HepG2 (cell line): ENCODE measurements around the gene MMP28. TPM values are rescaled to one million over a fixed set of nuclear protein-coding genes. Genes with fewer than 3 reads are reported as not detected.

Source experiments
- ATAC-seq: fragments of 200-7000 bp; cut with Tn5 transposase; 3 replicates; pipeline ENCODE4 v1.9.1; 2020; ENCODE audit warnings: mild to moderate bottlenecking, moderate library complexity
- BruUV-seq: library from RNA; stranded (reverse); fragments of 400-500 nt; replicated peaks from 2 replicates; lab custom pipeline; 2021; lab: Mats Ljungman, UMichigan
- CTCF ChIA-PET: fragments of 300-600 bp; formaldehyde crosslinking; extraction: SDS; loops from one replicate; lab custom pipeline; 2021; ENCODE audit warnings: low total read pairs, inconsistent platforms, low intra/inter-chr PET ratio; lab: Yijun Ruan, JAX
- POLR2A ChIA-PET: fragments of 350-600 bp; sonication (Branson Sonifier 250); formaldehyde crosslinking; loops from one replicate; lab custom pipeline; 2020; ENCODE audit warnings: antibody characterized with exemption, inconsistent platforms; lab: Yijun Ruan, JAX
- DNase-seq: peaks from one replicate; pipeline ENCODE4 v3.0.0-alpha.2; 2015; ENCODE audit warnings: low spot score
- FAIRE-seq: peaks from 3 replicates; lab custom pipeline; 2011; peaks lifted over from hg19 to GRCh38; lab: Jason Lieb, UNC
- H2AFZ ChIP-seq: one replicate; pipeline ENCODE4 v1.6.1; 2011; ENCODE audit warnings: low read length, inconsistent platforms
- H3K27ac ChIP-seq: fragments of 300-600 bp; 3 replicates; pipeline ENCODE4 v1.8.0; 2011; ENCODE audit warnings: mixed run types, mild to moderate bottlenecking, mixed read lengths, low read length, inconsistent platforms; ENCODE audit not compliant: insufficient read depth; ENCODE audit errors: extremely low read length
- H3K27me3 ChIP-seq, 2 experiments: fragments of 200-600 bp in 1 of 2; 2 replicates in 1 of 2; 3 replicates in 1 of 2; pipeline versions ENCODE4 v1.6.0 to v1.8.0; 2011; ENCODE audit warnings: low read length in 2 of 2, mild to moderate bottlenecking in 2 of 2, moderate library complexity in 2 of 2, inconsistent platforms in 1 of 2; ENCODE audit not compliant: insufficient read depth in 2 of 2, control insufficient read depth in 1 of 2
- H3K36me3 ChIP-seq, 2 experiments: fragments of 200-600 bp in 1 of 2; replicated peaks in 1 of 2; 2 replicates in 1 of 2; 3 replicates in 1 of 2; pipeline versions ENCODE4 v1.5.1 to v1.8.0; 2011; ENCODE audit warnings: low read length in 2 of 2, inconsistent platforms in 1 of 2; ENCODE audit not compliant: insufficient read depth in 2 of 2, control insufficient read depth in 1 of 2
- H3K4me1 ChIP-seq: 2 replicates; pipeline ENCODE4 v1.5.1; 2012; ENCODE audit warnings: low read length, inconsistent platforms; ENCODE audit not compliant: insufficient read depth
- H3K4me2 ChIP-seq: 2 replicates; pipeline ENCODE4 v1.6.0; 2011; ENCODE audit warnings: low read depth, low read length, inconsistent platforms
- H3K4me3 ChIP-seq, 3 experiments: fragments of 200-600 bp in 1 of 3; sonication (generic), shearing (Covaris generic) in 1 of 3; replicated peaks in 1 of 3; 2 replicates each; pipeline ENCODE4 v1.5.1; 2011 to 2016; ENCODE audit warnings: low read length in 3 of 3, inconsistent platforms in 2 of 3, low read depth in 2 of 3, mild to moderate bottlenecking in 2 of 3, control low read depth in 1 of 3, mixed read lengths in 1 of 3; ENCODE audit not compliant: insufficient read depth in 1 of 3
- H3K79me2 ChIP-seq: one replicate; pipeline ENCODE4 v1.6.1; 2011; ENCODE audit warnings: low read length, inconsistent platforms; ENCODE audit not compliant: insufficient read depth
- H3K9ac ChIP-seq: 2 replicates; pipeline ENCODE4 v1.6.0; 2011; ENCODE audit warnings: mild to moderate bottlenecking, low read depth, low read length, inconsistent platforms; ENCODE audit not compliant: insufficient read depth
- H3K9me3 ChIP-seq: 2 replicates; pipeline ENCODE4 v1.5.1; 2012; ENCODE audit warnings: mild to moderate bottlenecking, low read length
- H4K20me1 ChIP-seq: 2 replicates; pipeline ENCODE4 v1.6.0; 2011; ENCODE audit warnings: inconsistent platforms, mild to moderate bottlenecking, low read length, moderate library complexity; ENCODE audit not compliant: insufficient read depth
- GPN1 ChIP-seq: sonication (generic); formaldehyde crosslinking; IDR thresholded peaks from 2 replicates; pipeline ENCODE4 v1.5.1; 2020; ENCODE audit warnings: missing genetic modification reagents, borderline replicate concordance
- KDM1A ChIP-seq: IDR thresholded peaks from 2 replicates; pipeline ENCODE4 v1.6.1; 2016; ENCODE audit warnings: missing compliant biosample characterization
- MXD4 ChIP-seq: IDR thresholded peaks from 2 replicates; pipeline ENCODE4 v1.6.1; 2016; ENCODE audit warnings: mild to moderate bottlenecking, missing biosample characterization, missing genetic modification reagents
- PHF21A ChIP-seq: sonication (generic); formaldehyde crosslinking; IDR thresholded peaks from 2 replicates; pipeline ENCODE4 v1.5.0; 2020; ENCODE audit warnings: mild to moderate bottlenecking, missing genetic modification reagents
- REL ChIP-seq: sonication (generic); formaldehyde crosslinking; conservative IDR thresholded peaks from 2 replicates; pipeline ENCODE4 v1.8.0; 2022; ENCODE audit warnings: mild to moderate bottlenecking, missing genetic modification reagents, moderate library complexity
- ZNF501 ChIP-seq: sonication (generic); formaldehyde crosslinking; IDR thresholded peaks from 2 replicates; pipeline ENCODE4 v1.5.1; 2020; ENCODE audit warnings: mild to moderate bottlenecking, moderate library complexity, missing genetic modification reagents
- ZNF792 ChIP-seq: IDR thresholded peaks from 2 replicates; pipeline ENCODE4 v1.6.1; 2016
- WGBS: methylation state at CpG from one replicate; pipeline ENCODE4 v1.1.6; 2017; ENCODE audit warnings: low lambda C conversion rate; 5-methylcytosine and 5-hydroxymethylcytosine counted together
- in situ Hi-C: cut with HindIII; loops from 2 replicates; pipeline ENCODE4 v1.10.0; 2017; ENCODE audit warnings: low pct_unique_long_range_greater_than_20kb; ENCODE audit not compliant: extremely low pct_ligation_motif_present
- intact Hi-C: fragments of 100-400 bp; cut with micrococcal nuclease; formaldehyde crosslinking; loops from one replicate; pipeline ENCODE4 v1.10.0; 2022; ENCODE audit not compliant: unreplicated experiment
- polyA plus RNA-seq, 8 experiments: library from polyadenylated mRNA; depleted of rRNA in 3 of 8; stranded (reverse) in 7 of 8; unstranded in 1 of 8; fragments of >200 nt; fragmentation: Illumina TruSeq in 4 of 8; extraction: Trizol in 4 of 8; gene quantifications; 2 replicates each; pipeline versions ENCODE4 v1.2.1 to v1.2.3, GENCODE V29; 2011 to 2016; ENCODE audit warnings: low read depth in 4 of 8, missing spikeins in 1 of 8, mixed read lengths in 1 of 8; ENCODE audit not compliant: insufficient read depth in 1 of 8
- total RNA-seq, 5 experiments: library from RNA; depleted of rRNA; stranded (reverse); fragments of >200 nt; fragmentation: Illumina TruSeq; extraction: Trizol; gene quantifications; 2 replicates each; pipeline ENCODE4 v1.2.3, GENCODE V29; 2016; ENCODE audit warnings: low read depth in 1 of 5
- TF ChIP-seq, protein P1 (sequence below): sonication (generic); formaldehyde crosslinking; IDR thresholded peaks from 2 replicates; pipeline ENCODE4 v1.8.0; 2022; ENCODE audit warnings: mild to moderate bottlenecking, missing genetic modification reagents, moderate library complexity
- TF ChIP-seq, protein P2 (sequence below): sonication (generic); formaldehyde crosslinking; IDR thresholded peaks from 2 replicates; pipeline ENCODE4 v1.4.0; 2020; ENCODE audit warnings: missing genetic modification reagents, borderline replicate concordance
- TF ChIP-seq, protein P3 (sequence below): sonication (generic); formaldehyde crosslinking; conservative IDR thresholded peaks from 2 replicates; pipeline ENCODE4 v1.4.0; 2020; ENCODE audit warnings: missing genetic modification reagents

The MMP28 gene
- total and polyA plus RNA-seq, 2 of the 13 experiments (the other 11 are each of a cell fraction or from before 2014, with no cell fraction given) = not detected

DNA sequence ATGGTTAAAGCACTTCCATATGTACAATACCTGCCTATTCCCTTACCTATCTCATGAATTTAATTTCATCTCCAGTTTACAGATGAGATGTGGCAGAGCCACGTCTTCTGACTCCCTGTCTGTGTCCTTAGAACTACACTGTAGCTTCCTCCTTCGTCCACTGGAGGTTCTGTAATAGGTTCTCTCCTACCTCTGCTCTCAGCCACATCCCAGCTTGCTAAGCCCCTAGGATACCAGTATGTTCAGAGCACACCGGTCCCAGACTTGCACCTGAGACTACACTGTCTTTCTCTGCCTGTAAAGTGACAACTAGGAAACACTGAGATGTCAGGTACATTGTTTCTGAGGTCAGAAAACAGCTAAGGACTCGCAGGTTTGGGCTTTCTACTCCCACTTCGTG is 67.8 kb downstream of the MMP28 start:
- Histone ChIP-seq H3K4me2 (no peak overlapping the region), H3K9ac (no peak overlapping the region), H3K79me2 (peaks cover 2% of the 10 kb centered on the region), H3K36me3 (peaks cover 10 to 30% of the 10 kb centered on the region in 2 experiments; a peak in 4 of 5 replicates), H3K4me3 (no peak overlapping the region), H3K4me1 (peaks cover 33% of the 10 kb centered on the region), H2AFZ (no peak overlapping the region), H3K9me3 (no peaks in the 10 kb centered on the region), H3K27ac (no peak overlapping the region), H3K27me3 (no peaks in the 10 kb centered on the region)
- intact Hi-C loops = no loop called here
- CTCF ChIA-PET = no interaction called here
- no peak for ATAC-seq
- FAIRE-seq = no peak
- POLR2A ChIA-PET = no interaction called here
- BruUV-seq = no TSS peak
- TF ChIP-seq ZNF792 = no peak
- TF ChIP-seq KDM1A (CRISPR knock-in tag) = no peak
- TF ChIP-seq ZNF501 = no peak
- TF ChIP-seq REL (CRISPR knock-in tag) = no peak
- TF ChIP-seq, protein P1, sequence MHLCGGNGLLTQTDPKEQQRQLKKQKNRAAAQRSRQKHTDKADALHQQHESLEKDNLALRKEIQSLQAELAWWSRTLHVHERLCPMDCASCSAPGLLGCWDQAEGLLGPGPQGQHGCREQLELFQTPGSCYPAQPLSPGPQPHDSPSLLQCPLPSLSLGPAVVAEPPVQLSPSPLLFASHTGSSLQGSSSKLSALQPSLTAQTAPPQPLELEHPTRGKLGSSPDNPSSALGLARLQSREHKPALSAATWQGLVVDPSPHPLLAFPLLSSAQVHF (CRISPR knock-in tag) = no peak
- TF ChIP-seq, protein P2, sequence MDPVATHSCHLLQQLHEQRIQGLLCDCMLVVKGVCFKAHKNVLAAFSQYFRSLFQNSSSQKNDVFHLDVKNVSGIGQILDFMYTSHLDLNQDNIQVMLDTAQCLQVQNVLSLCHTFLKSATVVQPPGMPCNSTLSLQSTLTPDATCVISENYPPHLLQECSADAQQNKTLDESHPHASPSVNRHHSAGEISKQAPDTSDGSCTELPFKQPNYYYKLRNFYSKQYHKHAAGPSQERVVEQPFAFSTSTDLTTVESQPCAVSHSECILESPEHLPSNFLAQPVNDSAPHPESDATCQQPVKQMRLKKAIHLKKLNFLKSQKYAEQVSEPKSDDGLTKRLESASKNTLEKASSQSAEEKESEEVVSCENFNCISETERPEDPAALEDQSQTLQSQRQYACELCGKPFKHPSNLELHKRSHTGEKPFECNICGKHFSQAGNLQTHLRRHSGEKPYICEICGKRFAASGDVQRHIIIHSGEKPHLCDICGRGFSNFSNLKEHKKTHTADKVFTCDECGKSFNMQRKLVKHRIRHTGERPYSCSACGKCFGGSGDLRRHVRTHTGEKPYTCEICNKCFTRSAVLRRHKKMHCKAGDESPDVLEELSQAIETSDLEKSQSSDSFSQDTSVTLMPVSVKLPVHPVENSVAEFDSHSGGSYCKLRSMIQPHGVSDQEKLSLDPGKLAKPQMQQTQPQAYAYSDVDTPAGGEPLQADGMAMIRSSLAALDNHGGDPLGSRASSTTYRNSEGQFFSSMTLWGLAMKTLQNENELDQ (CRISPR knock-in tag) = no peak
- TF ChIP-seq, protein P3, sequence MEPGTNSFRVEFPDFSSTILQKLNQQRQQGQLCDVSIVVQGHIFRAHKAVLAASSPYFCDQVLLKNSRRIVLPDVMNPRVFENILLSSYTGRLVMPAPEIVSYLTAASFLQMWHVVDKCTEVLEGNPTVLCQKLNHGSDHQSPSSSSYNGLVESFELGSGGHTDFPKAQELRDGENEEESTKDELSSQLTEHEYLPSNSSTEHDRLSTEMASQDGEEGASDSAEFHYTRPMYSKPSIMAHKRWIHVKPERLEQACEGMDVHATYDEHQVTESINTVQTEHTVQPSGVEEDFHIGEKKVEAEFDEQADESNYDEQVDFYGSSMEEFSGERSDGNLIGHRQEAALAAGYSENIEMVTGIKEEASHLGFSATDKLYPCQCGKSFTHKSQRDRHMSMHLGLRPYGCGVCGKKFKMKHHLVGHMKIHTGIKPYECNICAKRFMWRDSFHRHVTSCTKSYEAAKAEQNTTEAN (CRISPR knock-in tag) = no peak
- TF ChIP-seq MXD4 (CRISPR knock-in tag) = no peak
- TF ChIP-seq GPN1 (CRISPR knock-in tag) = no peak
- TF ChIP-seq PHF21A (CRISPR knock-in tag) = no peak
- TF ChIP-seq, all 625 proteins: peak for 0
- no peaks in the 10 kb centered on the region for H4K20me1 ChIP-seq
- DNase-seq = no peak
- in situ Hi-C loops = loop anchor here (25.0 kb wide), 1 partner anchor 415 kb away; no protein-coding TSS in a partner anchor
- 92% methylated on average over 5 of the region's 5 CpGs for WGBS
